GM21786 (cell line): Measurements from ENCODE around the gene DLK1.

Source experiments
- ATAC-seq: cut with Tn5 transposase; IDR thresholded peaks from one replicate; pipeline ENCODE4 v1.9.1; 2021; ENCODE audit not compliant: unreplicated experiment

Gene DLK1

DNA sequence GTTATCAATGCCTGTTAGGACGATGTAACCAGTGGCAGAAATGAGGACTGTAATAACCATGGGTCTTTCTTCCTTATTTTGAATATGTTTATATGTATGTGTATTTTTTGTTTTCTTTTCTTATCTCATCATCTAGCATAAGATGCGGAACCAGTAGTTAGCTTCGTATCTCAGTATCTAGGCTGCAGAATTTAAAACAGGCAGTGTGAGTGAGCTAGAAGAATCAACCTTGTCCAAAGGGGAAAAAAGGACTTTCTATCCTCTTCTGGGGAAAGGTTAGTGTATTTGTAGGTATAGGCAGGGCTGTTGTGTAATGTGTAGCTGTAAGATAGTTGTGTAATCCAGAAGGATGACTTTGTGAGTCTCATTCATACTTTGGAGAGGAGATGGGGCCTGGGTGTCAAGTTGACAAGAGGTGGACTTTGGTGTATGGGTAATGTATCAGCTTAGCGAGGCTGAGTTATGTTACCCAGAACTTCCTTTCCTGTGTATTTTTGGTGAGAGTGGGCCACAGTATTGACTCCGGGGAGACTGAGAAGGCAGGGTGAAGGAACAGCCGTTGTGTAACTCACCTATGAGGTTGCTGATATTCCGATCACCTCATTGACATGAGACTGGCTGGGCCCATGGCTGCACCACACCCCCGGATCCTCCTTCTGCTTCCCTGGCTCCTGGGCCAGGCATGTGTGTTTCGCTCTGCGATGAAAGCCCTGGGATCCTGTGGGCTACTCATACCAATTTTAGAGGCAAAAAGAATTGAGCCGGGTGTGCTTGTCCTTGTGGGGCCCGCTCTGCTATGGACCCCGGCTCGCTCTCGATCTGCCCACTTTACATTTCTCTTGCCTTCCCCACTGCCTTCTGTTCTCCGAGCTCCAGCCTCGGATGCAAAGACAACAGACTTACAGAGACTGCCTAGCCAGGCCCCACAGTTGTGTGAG, 24.3 kb downstream of the DLK1 start:
- ATAC-seq = no peak

DNA sequence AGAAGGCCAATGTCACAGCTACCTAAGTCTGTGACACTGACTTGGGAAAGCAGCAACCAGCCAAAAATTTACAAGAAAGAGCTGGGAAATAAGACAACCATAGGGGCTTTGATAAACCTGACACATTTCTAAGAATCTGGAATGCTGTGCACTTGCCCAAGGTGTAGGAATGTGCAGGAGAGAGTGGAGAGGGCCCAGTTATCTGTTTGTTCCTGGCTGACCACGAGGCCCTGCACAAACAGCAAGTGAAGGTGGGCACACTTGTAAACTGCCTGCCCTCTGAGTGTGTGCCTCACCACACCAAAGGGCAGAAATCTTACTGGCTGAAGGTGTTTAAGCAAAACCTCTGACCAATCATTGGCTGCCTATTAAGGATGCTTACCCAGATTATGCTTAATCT, 27.3 kb downstream of the DLK1 start:
- ATAC-seq = no peak

DNA sequence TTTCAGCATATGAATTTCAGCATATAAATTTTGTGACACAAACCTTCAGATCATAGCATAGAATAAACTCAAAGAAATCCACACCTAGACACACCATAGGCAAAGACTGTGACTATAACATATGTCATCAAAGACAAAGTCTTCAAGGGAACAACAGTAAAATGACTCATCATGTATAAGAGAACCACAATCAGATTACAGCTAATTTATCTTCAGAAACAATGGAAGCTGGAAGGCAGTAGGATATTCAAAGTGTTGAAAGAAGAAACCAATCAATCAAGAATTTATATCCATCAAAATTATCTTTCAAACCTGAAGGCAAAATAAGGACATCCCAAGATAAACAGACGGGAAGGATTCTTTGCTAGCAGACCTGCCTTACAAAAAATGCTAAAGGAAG, 29.0 kb downstream of the DLK1 start:
- ATAC-seq = no peak

DNA sequence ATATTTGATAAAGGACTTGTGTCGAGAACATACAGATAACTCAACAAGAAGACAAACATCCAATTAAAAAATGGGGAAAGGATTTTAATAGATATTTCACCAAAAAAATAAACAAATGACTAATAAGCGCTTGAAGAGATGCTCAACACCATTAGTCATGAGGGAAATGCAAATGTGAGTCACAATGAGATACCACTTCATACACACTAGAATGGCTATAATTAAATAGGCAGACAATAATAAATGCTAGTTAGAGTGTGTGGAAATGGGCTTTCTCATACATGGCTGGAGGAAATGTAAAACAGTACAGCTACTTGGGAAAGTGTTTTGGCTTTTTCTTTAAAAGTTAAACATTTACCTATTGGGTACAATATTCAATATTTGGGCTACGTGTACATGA, 34.8 kb downstream of the DLK1 start:
- no peak for ATAC-seq

DNA sequence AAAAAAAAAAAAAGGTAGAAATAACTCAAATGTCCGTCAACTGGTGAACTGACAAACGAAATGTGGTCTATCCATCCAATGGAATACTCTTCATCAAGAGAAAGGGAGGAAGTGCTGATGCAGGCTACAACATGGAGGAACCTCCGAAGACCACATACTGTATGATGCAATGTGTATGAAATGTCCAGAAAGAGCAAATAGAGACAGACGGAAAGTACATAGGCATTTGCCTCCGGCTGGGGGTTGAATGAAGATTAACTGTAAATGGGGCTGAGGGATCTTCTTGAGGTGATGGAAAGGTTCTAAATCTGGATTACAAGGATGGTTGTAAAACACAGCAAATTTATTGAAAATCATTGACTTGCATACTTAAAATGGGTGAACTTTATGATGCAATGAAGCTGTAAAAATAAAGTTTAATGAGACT, 35.4 kb downstream of the DLK1 start:
- no peak for ATAC-seq

DNA sequence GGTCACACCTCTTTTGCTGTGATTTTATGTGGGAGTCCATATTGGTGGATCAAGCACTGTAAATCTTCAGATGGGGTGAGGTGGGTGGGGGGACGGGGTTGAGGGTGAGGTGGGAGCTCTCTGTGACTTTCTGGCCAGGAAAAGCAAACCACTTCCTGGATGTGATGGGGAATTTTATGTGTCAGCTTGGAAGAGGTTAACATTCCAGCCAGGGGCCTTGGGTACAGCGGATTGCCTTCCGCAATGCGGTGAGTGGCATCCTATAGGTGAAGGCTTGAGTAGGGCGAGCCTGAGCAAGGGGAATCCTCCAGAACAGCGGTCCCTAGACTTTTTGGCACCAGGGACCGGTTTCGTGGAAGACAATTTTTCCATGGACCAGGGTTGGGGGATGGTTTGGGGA, 36.2 kb downstream of the DLK1 start:
- no peak for ATAC-seq

DNA sequence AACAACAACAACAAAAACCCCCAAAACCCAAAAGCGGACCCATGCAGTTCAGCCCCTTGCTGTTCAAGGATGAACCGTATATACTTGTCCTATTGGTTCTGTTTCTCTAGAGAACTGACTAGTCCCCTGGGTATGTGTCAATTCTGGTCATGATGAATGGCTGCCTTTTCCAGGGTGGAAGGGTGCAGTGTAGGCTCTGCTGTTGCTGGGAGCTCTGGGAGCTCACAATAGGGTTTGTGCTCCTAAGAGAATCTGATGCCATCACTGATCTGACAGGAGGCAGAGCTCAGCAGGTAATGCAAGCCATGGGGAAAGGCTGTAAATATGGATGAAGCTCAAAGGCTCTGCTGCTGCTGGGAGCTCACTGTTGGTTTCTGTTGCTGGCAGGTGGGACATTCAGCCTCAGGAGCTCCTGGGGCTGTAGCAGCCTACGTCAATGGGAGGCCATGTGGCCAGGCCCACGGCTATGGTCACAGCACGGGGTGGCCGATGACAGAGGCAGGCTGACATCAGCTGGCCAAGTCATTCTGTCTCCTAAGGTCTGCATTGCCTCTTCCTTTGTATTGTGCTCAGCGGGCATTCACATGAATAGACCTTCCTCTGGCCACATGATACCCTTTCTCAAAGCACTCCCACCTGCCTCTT, 37.9 kb downstream of the DLK1 start:
- ATAC-seq = no peak

DNA sequence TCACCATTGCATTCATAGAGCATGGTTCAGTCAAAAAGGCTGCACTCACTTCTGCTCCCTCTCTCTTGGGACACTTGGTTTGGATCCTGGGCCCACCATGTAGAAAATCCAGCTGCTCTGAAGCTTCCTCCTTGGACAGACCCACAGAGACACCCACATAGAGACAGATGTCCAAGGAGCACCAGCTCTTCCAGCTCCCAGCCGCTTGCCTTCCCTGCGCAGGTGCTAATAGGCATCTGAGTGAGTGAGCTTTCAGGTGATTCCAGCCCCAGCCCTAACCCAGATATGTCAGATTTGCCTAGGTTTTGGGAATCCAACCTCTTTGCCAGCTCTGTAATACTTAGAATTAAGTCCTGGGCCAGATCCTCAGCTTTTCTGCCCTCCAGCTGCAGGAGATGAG, 38.6 kb downstream of the DLK1 start:
- no peak for ATAC-seq

DNA sequence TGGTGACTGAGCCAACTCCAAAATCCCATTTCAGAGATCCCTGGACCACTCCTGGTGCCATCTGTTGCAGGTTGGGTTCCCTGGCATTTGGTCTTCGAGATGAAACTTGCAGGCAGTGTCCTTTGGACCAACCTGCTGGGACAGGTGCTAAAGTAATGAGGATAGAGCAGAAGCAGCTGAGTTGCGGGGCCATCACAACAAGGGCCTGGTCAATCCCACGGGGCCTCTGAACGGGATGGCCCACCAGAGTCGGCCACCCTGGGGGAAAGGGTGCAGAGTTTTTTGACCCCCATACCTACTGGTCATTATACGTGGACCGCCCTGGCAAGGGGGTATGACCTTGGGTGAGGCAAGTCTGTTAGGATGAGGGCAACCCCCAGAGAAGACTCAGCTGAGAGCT, 39.3 kb downstream of the DLK1 start:
- no peak for ATAC-seq

DNA sequence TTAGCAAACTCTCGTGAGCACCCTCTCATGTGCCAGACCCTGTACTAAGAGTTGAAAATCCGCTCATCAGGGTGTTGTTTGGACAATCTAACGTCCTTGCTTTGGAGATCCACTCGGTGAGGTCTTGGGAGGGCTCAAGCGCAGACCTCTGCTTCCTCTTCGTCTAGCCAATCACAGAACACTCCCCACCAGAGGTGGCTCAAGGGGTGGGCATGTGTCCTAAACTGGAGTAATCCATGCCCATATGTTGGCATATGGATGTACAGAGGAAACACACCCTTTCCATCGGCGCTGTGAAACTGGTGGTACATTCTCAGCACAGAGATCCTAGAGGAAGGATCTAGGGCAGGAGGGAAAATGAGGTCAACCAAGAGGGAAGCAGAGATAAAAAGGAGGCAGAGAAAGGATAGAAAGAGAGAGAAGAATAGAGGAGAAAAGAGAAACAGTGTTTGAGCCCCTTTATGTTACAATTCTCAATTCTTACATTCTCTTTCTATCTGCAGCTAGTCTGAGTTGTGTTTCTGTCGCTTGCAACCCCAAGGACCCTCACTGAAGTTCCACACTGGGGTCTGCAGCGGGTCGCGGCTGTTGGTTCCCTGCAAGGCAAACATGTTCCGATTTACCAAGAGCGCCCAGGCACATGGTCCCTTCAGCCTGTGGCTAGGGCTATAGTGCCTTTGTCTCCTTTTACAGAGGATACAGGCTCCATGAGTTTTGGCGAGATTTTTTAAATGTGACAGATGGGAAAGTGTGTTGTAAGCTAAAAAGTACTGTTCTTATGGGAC, 40.5 kb downstream of the DLK1 start:
- no peak for ATAC-seq

DNA sequence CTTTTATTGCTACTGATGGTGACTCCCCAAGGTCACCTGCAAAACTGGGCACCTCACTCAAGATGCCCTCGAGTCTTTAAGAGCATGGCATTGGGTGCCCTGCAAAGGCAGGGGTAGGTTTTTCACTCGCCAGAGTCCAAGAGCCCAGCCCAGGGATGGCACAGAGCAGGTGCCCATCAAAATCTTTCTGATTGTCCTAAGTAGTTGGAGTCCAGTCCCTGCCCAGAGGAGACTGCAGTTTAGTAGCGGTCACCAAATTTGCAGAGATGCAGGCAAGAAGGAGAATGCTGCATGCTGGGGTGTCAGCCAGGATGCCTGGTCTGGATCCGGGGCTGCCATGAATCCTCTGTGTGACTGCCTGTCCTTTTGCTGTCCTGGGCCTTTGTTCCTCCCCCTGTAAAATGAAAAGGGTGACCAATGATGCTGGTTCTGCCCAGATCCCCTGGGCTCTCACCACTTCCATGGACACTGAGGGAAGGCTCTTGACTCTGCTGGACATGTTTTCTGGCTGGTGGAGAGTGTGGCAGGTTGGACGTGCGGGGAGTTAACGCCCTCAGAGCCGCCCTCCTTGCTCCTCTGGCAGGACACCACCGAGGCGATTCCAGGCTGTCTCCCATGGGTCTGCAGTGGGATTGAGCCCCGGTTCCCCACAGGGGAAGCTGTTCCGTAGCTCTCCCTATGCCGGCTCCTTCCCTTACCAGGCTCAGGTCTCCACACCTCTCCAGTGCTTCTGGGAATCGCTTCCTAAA, 41.3 kb downstream of the DLK1 start:
- no peak for ATAC-seq

DNA sequence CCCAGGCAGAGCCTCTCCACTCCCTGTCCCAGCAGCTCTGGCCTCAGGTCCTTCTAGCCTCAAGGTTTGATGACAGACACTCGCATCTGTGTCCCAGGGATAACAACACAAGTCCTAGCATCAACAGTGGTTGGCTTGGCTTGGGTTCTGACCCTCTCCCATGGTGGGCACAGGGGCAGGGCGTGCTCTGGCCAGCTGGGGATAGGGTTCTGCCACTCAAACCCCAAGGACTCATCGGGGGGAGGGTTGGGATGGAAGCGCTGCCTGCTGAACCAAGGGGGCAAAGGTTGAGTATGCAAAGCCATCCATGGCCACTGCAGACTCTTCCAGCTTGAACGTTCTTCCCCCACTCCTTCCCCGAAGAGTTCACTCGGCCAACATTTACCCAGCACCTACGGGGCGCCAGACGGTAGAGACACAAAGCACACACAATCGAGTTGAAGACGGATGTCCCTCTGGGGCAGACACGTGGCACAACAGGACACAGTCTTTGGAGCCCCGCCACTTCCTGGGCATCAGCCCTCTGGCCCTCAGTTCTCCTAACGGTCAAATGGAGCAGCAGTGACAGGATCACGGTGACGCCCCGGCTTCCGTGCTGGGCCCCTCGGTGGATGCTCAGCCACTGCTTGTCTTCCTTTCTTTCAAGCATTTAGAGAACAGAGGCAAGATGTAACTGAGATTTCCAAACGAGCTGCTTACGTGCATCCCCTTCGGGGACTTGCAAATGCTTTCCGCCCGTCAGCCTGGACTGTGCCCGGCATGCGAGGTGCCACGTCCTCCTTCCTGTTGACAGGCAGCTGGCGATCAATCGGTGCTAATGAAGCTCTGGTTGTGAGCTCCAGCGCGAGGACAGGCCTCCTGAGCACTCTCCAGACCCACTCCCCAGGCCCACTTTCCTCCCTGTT, 42.6 kb downstream of the DLK1 start:
- no peak for ATAC-seq

DNA sequence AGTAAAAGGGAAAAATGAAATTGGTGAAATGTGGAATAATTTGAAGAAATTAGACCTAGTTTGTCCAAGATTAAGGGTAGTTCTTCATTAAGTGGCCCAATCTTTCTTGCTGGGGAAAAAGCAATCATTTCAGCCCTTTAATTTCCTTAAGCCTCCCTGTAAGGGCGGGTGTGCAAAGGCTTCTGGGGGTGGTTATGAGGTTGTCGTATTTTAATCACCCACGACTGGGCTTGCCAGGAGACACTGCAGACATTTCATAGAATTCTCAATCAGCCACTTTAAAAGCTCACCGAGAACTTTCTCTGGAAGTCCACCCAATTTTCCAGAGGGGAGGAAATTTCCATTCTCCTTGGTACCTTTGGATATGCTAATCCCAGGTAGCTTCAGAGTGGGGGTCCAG, 43.4 kb downstream of the DLK1 start:
- ATAC-seq = no peak

DNA sequence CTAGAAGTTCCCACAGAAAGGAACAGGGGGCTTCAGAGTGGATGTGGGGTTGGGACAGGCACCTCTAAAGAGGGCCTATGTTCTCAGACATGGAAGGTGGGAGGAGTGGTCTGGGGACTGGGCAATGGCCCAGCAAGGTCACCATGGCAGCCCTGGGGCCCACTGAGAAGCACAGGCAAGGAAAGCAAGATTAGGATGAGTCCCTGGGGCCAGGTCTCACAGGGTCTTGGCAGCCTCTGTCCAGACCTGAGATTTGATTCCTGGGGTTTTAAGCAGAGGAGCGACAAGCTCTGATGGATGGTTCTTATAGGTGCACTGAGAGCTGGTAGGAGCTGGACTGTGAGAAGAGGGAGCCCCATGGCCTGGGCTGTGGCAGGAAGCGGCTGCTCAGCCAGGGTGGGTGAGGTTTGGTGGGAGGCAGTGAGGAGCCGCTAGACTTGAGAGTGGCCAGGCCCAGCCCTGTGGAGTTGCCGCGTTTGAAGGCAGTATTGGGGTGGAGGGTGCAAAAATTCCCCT, 44.0 kb downstream of the DLK1 start:
- no peak for ATAC-seq

DNA sequence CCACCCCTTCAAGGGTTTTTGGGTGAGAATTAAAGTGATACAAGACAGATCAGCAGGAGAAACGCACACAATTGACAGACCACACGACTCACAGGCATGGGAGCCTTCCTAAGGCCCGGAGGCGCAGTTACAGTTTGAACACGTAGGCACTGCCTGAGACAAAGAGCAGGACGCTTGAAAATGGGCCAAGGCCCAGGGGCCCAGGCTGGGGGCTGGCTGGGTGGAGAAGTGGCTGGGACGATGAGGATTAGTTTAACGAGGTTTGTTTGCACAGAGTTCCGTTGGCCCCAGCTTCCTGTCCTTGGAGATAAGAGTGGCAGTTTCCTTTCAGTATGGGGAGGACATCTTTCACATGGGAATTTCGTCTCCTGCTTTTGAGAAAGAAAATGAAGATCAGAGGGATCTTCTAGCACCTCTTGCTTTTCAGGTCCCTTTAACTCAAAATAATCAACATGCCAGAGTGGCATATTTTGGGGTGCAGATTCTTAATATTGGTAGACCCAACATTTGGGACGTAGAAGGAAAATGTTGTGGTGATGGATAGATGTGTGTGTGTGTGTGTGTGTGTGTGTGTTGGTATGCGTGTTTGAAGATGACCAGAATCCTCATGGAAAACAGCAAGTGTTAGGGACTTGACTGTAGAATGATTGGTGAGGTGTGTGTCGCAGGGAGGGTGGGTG, 44.6 kb downstream of the DLK1 start:
- ATAC-seq = no peak

DNA sequence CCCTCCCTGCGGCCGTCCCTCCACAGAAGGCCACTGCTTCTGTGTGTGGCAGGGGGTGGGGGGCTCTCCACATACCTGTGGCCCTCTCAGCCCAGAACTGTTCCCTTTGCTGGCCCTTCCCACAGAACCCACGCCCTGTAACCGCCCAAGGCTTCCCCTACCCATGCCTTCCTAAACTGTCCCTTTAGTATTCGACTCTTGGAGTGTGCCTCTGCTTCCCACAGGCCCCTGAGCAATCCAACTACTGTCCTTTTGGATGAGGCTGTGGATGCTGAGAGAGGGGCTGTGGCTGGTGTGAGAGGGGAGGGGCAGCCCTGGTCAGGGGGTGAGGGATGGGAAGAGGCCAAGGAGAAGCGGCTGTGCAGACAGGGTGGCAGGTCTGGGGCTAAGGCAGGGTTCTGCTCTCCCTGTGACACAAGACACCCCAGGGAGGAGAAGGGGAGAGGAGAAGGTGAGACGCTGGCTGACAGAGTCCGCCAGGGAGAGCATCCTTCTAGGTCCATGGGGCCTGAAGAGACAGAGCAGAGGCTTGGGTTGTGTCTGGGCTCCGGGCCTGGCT, 46.0 kb downstream of the DLK1 start:
- no peak for ATAC-seq

DNA sequence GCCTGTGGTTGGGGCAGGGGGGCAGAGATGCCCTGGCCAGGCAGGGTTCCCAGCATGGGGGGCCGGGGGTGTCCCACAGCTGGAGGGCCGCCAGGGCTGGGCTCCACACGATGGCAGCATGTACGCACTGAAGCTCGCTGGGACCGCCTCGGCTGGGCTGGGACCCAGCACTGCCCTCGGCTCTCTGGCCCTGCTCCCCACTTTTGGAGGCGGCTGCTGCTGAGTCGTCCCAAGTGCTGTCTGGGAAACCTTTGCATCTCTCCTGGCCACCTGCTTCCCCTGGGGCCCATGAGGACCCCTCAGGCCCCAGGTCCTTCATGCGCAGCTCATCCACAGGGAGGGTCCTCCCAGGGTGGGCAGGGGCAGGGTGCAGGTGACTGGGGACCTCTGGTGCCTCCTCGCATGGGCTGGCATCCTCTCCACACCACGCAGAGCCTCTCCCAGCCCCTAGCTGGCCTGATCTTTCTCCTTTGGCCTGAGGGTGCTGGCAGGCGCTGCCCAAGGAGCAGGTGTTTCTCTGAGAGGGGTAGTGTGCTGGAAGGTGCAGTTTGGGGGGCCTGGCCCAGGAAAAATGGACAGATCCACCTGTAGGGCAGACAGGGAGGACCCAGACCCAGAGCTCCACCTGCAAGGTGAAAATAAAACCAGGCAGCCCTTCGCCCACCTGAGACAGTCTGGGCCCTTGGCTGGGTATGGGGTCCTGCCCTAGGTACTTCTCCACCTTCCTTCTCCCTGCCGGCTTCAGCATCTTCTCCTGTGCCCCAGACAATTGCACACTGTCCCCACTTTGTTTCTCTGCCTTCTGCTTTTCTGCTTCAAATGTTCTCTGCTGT, 46.9 kb downstream of the DLK1 start:
- no peak for ATAC-seq

DNA sequence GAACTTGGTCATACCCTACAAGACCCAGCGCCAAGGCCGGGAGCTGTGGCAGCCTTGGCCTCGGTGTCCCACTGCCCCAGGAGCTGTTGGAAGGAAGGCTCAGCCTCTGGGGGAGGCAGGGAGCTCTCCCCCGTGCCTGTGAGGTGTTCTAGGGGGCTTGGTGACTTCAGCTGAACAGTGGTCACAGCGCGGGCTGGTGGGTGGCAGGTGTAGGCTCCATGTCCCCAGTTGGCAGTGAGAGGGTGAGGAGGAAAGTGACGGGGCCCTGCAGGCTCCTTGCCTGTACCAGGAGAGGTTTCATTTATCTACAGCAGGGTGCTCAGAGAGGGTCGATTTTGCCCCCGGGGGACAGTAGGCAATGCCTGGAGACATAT, 47.5 kb downstream of the DLK1 start:
- no peak for ATAC-seq
